ENCODE measurements around the gene CTSD.

The CTSD gene

GRCh38 chr11:1719781-1720180 is 43.9 kb downstream of the CTSD start:
- peak; percentile 4 for DNase-seq

- DNase-seq = no peak
Observed at GRCh38 chr11:1718326-1718725, 45.4 kb downstream of the CTSD start.

GRCh38 chr11:1717745-1718144 is 46.0 kb downstream of the CTSD start:
- DNase-seq = no peak

- peak; percentile 7 for DNase-seq
Observed at GRCh38 chr11:1714908-1715885, 48.5 kb downstream of the CTSD start.

GRCh38 chr11:1708716-1709115 is 55.0 kb downstream of the CTSD start:
- no peak for DNase-seq

GRCh38 chr11:1707751-1708150 is 56.0 kb downstream of the CTSD start:
- DNase-seq = no peak

GRCh38 chr11:1706634-1707400 is 56.9 kb downstream of the CTSD start:
- DNase-seq = no peak

- DNase-seq = no peak
Observed at GRCh38 chr11:1705126-1706052, 58.3 kb downstream of the CTSD start.

GRCh38 chr11:1703146-1703545 is 60.6 kb downstream of the CTSD start:
- DNase-seq = no peak

Measured in NCI-H1092 treated with DMSO at 0.1 percent for 48 hours (cell line).